D721Med (cell line): ENCODE results near the gene MEP1B.

Experiments used
- DNase-seq: peaks from one replicate; pipeline ENCODE4 v3.0.0; 2011; ENCODE audit warnings: low spot score; ENCODE audit not compliant: insufficient read length
- FAIRE-seq: peaks from 2 replicates; lab custom pipeline; 2011; peaks lifted over from hg19 to GRCh38; lab: Jason Lieb, UNC
- TF ChIP-seq, protein P1 (sequence below): IDR thresholded peaks from 2 replicates; pipeline ENCODE4 v1.5.1; 2012; ENCODE audit warnings: mild to moderate bottlenecking, control low read depth; ENCODE audit not compliant: insufficient read depth; ENCODE audit errors: missing control alignments

The MEP1B gene

DNA sequence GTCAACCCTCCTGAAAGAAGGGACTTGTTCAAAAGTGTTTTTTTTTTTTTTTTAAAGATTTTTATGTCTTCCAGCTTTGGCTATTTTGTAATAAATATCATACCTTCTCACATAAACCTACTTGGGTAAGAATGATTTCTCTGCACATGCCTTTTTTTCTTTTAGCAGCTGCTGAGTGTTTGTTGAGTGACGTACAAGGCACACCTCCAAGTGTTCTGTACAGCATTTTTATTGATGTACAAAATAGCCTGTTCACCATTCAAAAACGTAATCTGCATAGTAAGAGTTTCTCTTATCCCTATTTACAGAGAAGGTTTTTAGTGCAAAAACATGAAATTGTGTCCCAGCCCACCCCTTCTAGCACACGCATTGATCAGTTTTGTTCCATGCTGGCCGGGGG is 77.6 kb downstream of the MEP1B start:
- TF ChIP-seq, protein P1, sequence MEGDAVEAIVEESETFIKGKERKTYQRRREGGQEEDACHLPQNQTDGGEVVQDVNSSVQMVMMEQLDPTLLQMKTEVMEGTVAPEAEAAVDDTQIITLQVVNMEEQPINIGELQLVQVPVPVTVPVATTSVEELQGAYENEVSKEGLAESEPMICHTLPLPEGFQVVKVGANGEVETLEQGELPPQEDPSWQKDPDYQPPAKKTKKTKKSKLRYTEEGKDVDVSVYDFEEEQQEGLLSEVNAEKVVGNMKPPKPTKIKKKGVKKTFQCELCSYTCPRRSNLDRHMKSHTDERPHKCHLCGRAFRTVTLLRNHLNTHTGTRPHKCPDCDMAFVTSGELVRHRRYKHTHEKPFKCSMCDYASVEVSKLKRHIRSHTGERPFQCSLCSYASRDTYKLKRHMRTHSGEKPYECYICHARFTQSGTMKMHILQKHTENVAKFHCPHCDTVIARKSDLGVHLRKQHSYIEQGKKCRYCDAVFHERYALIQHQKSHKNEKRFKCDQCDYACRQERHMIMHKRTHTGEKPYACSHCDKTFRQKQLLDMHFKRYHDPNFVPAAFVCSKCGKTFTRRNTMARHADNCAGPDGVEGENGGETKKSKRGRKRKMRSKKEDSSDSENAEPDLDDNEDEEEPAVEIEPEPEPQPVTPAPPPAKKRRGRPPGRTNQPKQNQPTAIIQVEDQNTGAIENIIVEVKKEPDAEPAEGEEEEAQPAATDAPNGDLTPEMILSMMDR: no peak
- DNase-seq (no peak), FAIRE-seq (no peak)
